ENCODE results near the gene TPCN1. TPM values are rescaled to one million over a fixed set of nuclear protein-coding genes. Genes with fewer than 3 reads are reported as not detected.

TPCN1 gene
- total RNA-seq, 1 experiment from 2014 or later = 14.3 TPM

- DNase-seq (ENCODE audit: low read depth, low spot score) = peak; percentile 94
- in situ Hi-C loops (cut with HindIII; ENCODE audit: low pct_unique_long_range_greater_than_20kb, low sequenced_read_pairs) = no loop called here
Measured at GRCh38 chr12:113214895-113215400, 6.3 kb upstream of the TPCN1 start.

- in situ Hi-C loops (cut with HindIII; ENCODE audit: low pct_unique_long_range_greater_than_20kb, low sequenced_read_pairs) = no loop called here
Measured at GRCh38 chr12:113216027-113216426, 5.2 kb upstream of the TPCN1 start.

GRCh38 chr12:113220593-113221180 is 577 bp upstream of the TPCN1 start:
- in situ Hi-C loops (cut with HindIII; ENCODE audit: low pct_unique_long_range_greater_than_20kb, low sequenced_read_pairs) = no loop called here
- DNase-seq (ENCODE audit: low read depth, low spot score) = peak; percentile 41

More at GRCh38 chr12:113216027-113216426, 5.2 kb upstream of the TPCN1 start:
- no peak for DNase-seq (ENCODE audit: low read depth, low spot score)

- no peak for DNase-seq (ENCODE audit: low read depth, low spot score)
- in situ Hi-C loops (cut with HindIII; ENCODE audit: low pct_unique_long_range_greater_than_20kb, low sequenced_read_pairs) = no loop called here
Measured at GRCh38 chr12:113221997-113222729, 899 bp downstream of the TPCN1 start.

GRCh38 chr12:113222730-113223531 is 1.7 kb downstream of the TPCN1 start:
- in situ Hi-C loops (cut with HindIII; ENCODE audit: low pct_unique_long_range_greater_than_20kb, low sequenced_read_pairs) = no loop called here
- DNase-seq (ENCODE audit: low read depth, low spot score) = peak; percentile 89

- in situ Hi-C loops (cut with HindIII; ENCODE audit: low pct_unique_long_range_greater_than_20kb, low sequenced_read_pairs) = no loop called here
- no peak for DNase-seq (ENCODE audit: low read depth, low spot score)
Measured at GRCh38 chr12:113224955-113225354, 3.7 kb downstream of the TPCN1 start.

- in situ Hi-C loops (cut with HindIII; ENCODE audit: low pct_unique_long_range_greater_than_20kb, low sequenced_read_pairs) = no loop called here
- DNase-seq (ENCODE audit: low read depth, low spot score) = no peak
Measured at GRCh38 chr12:113226696-113227568, 5.7 kb downstream of the TPCN1 start.

GRCh38 chr12:113227686-113228391 is 6.6 kb downstream of the TPCN1 start:
- in situ Hi-C loops (cut with HindIII; ENCODE audit: low pct_unique_long_range_greater_than_20kb, low sequenced_read_pairs) = no loop called here
- DNase-seq (ENCODE audit: low read depth, low spot score) = no peak

GRCh38 chr12:113228394-113229028 is 7.2 kb downstream of the TPCN1 start:
- no peak for DNase-seq (ENCODE audit: low read depth, low spot score)
- in situ Hi-C loops (cut with HindIII; ENCODE audit: low pct_unique_long_range_greater_than_20kb, low sequenced_read_pairs) = no loop called here

GRCh38 chr12:113230315-113231234 is 9.3 kb downstream of the TPCN1 start:
- in situ Hi-C loops (cut with HindIII; ENCODE audit: low pct_unique_long_range_greater_than_20kb, low sequenced_read_pairs) = no loop called here
- DNase-seq (ENCODE audit: low read depth, low spot score) = no peak

- in situ Hi-C loops (cut with HindIII; ENCODE audit: low pct_unique_long_range_greater_than_20kb, low sequenced_read_pairs) = no loop called here
- DNase-seq (ENCODE audit: low read depth, low spot score) = no peak
Measured at GRCh38 chr12:113231235-113232088, 10.2 kb downstream of the TPCN1 start.

GRCh38 chr12:113232089-113232839 is 11.0 kb downstream of the TPCN1 start:
- no peak for DNase-seq (ENCODE audit: low read depth, low spot score)
- in situ Hi-C loops (cut with HindIII; ENCODE audit: low pct_unique_long_range_greater_than_20kb, low sequenced_read_pairs) = no loop called here

GRCh38 chr12:113232840-113233585 is 11.7 kb downstream of the TPCN1 start:
- no peak for DNase-seq (ENCODE audit: low read depth, low spot score)
- in situ Hi-C loops (cut with HindIII; ENCODE audit: low pct_unique_long_range_greater_than_20kb, low sequenced_read_pairs) = no loop called here

Measured in SK-MEL-5 (cell line).